ENCODE data around the gene ESAM. TPM values are rescaled to one million over a fixed set of nuclear protein-coding genes. Genes with fewer than 3 reads are reported as not detected.

ESAM gene
- polyA plus RNA-seq, 2 donors, result 16.8 to 34.1 TPM

Other genes with a start within 250 kb of the ESAM start
- not detected for gene OR8B12, start 218.6 kb downstream of the ESAM start, polyA plus RNA-seq
- not detected for gene OR8A1, start 192.3 kb downstream of the ESAM start, polyA plus RNA-seq
- not detected for gene PANX3, start 150.9 kb downstream of the ESAM start, polyA plus RNA-seq
- 10 to 100 TPM; 16.5 to 16.9 TPM for gene TBRG1, start 139.4 kb downstream of the ESAM start, polyA plus RNA-seq
- 10 to 100 TPM in 1 of 2 donors, 1 to 10 TPM in 1; 9.0 to 11.6 TPM for gene SIAE, start 88.6 kb downstream of the ESAM start, polyA plus RNA-seq
- gene SPA17, start 88.4 kb downstream of the ESAM start, polyA plus RNA-seq, result 1 to 10 TPM; 7.1 to 7.8 TPM
- gene NRGN, start 22.3 kb downstream of the ESAM start, polyA plus RNA-seq, result 1 to 10 TPM; 1.6 to 3.1 TPM
- 10 to 100 TPM in 1 of 2 donors, 1 to 10 TPM in 1; 9.7 to 51.4 TPM for gene VSIG2, start 10.0 kb downstream of the ESAM start, polyA plus RNA-seq
- 1 to 10 TPM; 3.8 to 9.3 TPM for gene MSANTD2, start 38.1 kb upstream of the ESAM start, polyA plus RNA-seq
- gene ROBO3, start 103.1 kb upstream of the ESAM start, polyA plus RNA-seq, result 10 to 100 TPM in 1 of 2 donors, 1 to 10 TPM in 1; 8.6 to 20.6 TPM
- gene ROBO4, start 135.6 kb upstream of the ESAM start, polyA plus RNA-seq, result 1 to 10 TPM; 3.2 TPM
- gene HEPN1, start 157.0 kb upstream of the ESAM start, polyA plus RNA-seq, result not detected
- gene HEPACAM, start 173.8 kb upstream of the ESAM start, polyA plus RNA-seq, result under 1 TPM; 0.02 TPM
- gene CCDC15, start 191.9 kb upstream of the ESAM start, polyA plus RNA-seq, result under 1 TPM; 0.69 to 0.87 TPM

All from esophagus (tissue), 2 donors.